Cardiac muscle cell (in vitro differentiated cells and primary cell): Measurements from ENCODE around the gene HMGB3. TPM values are rescaled to one million over a fixed set of nuclear protein-coding genes. Genes with fewer than 3 reads are reported as not detected.
"Not testable (repeated sequence)": the region's sequence is repeated elsewhere in the genome, so short reads cannot be mapped to it uniquely, and the experiment has no call there.

Experiments
- DNase-seq, 2 donors: peaks; one replicate each; pipeline versions ENCODE4 v3.0.0 to v3.0.0-alpha.2; 2010 to 2017; ENCODE audit warnings: low read depth in 1 of 2, low spot score in 1 of 2
- H3K27ac ChIP-seq: fragments of 200-600 bp; sonication (generic); 2 replicates; pipeline ENCODE4 v1.5.1; 2016
- H3K27me3 ChIP-seq: fragments of 200-600 bp; sonication (generic); 2 replicates; pipeline ENCODE4 v1.6.0; 2016; ENCODE audit warnings: control low read depth
- H3K36me3 ChIP-seq: fragments of 200-600 bp; sonication (generic); 2 replicates; pipeline ENCODE4 v1.5.1; 2016; ENCODE audit warnings: control low read depth
- H3K4me1 ChIP-seq: fragments of 200-600 bp; sonication (generic); 2 replicates; pipeline ENCODE4 v1.8.1; 2017; ENCODE audit warnings: low read depth, mild to moderate bottlenecking, mixed run types
- H3K4me3 ChIP-seq: fragments of 200-600 bp; sonication (generic); 2 replicates; pipeline ENCODE4 v1.5.1; 2016; ENCODE audit warnings: mild to moderate bottlenecking
- H3K9me3 ChIP-seq: fragments of 200-600 bp; sonication (generic); 2 replicates; pipeline ENCODE4 v1.5.1; 2017; ENCODE audit warnings: low read depth, mild to moderate bottlenecking, control low read depth
- CTCF ChIP-seq: IDR thresholded peaks from 2 replicates; pipeline ENCODE4 v1.5.1; 2012; ENCODE audit warnings: low read depth, mild to moderate bottlenecking, low read length
- polyA plus RNA-seq: library from polyadenylated mRNA; unstranded; fragments of >200 nt; fragmentation: Nextera tagmentation; extraction: Ambion mirVana; gene quantifications from 2 replicates; pipeline ENCODE4 v1.2.1, GENCODE V29; 2016
- total RNA-seq: library from RNA; depleted of rRNA; stranded (reverse); fragments of >200 nt; gene quantifications from 2 replicates; pipeline ENCODE4 v1.2.3, GENCODE V29; 2016

Gene HMGB3
- total and polyA plus RNA-seq, 2 experiments from 2014 or later: 117 to 120 TPM

- no peak overlapping the region for H3K27ac ChIP-seq
- no peak for TF ChIP-seq CTCF
- no peaks in the 10 kb centered on the region for H3K27me3 ChIP-seq
These were observed 27.5 kb upstream of the HMGB3 start for GRCh38 chrX:150955590-150955989.

GRCh38 chrX:150958177-150958576 is 25.0 kb upstream of the HMGB3 start:
- Histone ChIP-seq H3K27me3 (no peaks in the 10 kb centered on the region), H3K36me3 (no peaks in the 10 kb centered on the region), H3K4me3 (no peak overlapping the region), H3K4me1 (no peaks in the 10 kb centered on the region), H3K27ac (no peak overlapping the region), H3K9me3 (no peaks in the 10 kb centered on the region)
- DNase-seq: no peak
- no peak for TF ChIP-seq CTCF

More at GRCh38 chrX:150955590-150955989, 27.5 kb upstream of the HMGB3 start:
- Histone ChIP-seq H3K4me1 (no peaks in the 10 kb centered on the region), H3K9me3 (no peaks in the 10 kb centered on the region), H3K36me3 (no peaks in the 10 kb centered on the region), H3K4me3 (no peak overlapping the region)
- no peak for DNase-seq

GRCh38 chrX:150959557-150959956 is 23.6 kb upstream of the HMGB3 start:
- H3K9me3 ChIP-seq: no peaks in the 10 kb centered on the region
- H3K36me3 ChIP-seq: no peaks in the 10 kb centered on the region
- no peak overlapping the region for H3K4me3 ChIP-seq
- no peak for DNase-seq
- no peaks in the 10 kb centered on the region for H3K4me1 ChIP-seq
- no peak for TF ChIP-seq CTCF
- no peak overlapping the region for H3K27ac ChIP-seq
- no peaks in the 10 kb centered on the region for H3K27me3 ChIP-seq

- Histone ChIP-seq H3K36me3 (no peaks in the 10 kb centered on the region), H3K4me3 (no peak overlapping the region), H3K27ac (no peak overlapping the region), H3K4me1 (no peaks in the 10 kb centered on the region), H3K9me3 (no peaks in the 10 kb centered on the region), H3K27me3 (no peaks in the 10 kb centered on the region)
- DNase-seq: no peak
- TF ChIP-seq CTCF: no peak
These were observed 21.5 kb upstream of the HMGB3 start for GRCh38 chrX:150961631-150962030.

GRCh38 chrX:150964416-150964815 is 18.7 kb upstream of the HMGB3 start:
- H3K4me1 ChIP-seq, DNase-seq, H3K36me3 ChIP-seq, H3K27ac ChIP-seq, H3K27me3 ChIP-seq, H3K4me3 ChIP-seq, H3K9me3 ChIP-seq: not testable (repeated sequence)

- Histone ChIP-seq H3K27ac (no peak overlapping the region), H3K4me3 (no peak overlapping the region), H3K36me3 (no peaks in the 10 kb centered on the region), H3K4me1 (no peaks in the 10 kb centered on the region), H3K9me3 (no peaks in the 10 kb centered on the region), H3K27me3 (no peaks in the 10 kb centered on the region)
- TF ChIP-seq CTCF: no peak
- no peak for DNase-seq
These were observed 16.9 kb upstream of the HMGB3 start for GRCh38 chrX:150966235-150966634.
